Measurements from ENCODE around the gene FGD2.

FGD2 gene

DNA sequence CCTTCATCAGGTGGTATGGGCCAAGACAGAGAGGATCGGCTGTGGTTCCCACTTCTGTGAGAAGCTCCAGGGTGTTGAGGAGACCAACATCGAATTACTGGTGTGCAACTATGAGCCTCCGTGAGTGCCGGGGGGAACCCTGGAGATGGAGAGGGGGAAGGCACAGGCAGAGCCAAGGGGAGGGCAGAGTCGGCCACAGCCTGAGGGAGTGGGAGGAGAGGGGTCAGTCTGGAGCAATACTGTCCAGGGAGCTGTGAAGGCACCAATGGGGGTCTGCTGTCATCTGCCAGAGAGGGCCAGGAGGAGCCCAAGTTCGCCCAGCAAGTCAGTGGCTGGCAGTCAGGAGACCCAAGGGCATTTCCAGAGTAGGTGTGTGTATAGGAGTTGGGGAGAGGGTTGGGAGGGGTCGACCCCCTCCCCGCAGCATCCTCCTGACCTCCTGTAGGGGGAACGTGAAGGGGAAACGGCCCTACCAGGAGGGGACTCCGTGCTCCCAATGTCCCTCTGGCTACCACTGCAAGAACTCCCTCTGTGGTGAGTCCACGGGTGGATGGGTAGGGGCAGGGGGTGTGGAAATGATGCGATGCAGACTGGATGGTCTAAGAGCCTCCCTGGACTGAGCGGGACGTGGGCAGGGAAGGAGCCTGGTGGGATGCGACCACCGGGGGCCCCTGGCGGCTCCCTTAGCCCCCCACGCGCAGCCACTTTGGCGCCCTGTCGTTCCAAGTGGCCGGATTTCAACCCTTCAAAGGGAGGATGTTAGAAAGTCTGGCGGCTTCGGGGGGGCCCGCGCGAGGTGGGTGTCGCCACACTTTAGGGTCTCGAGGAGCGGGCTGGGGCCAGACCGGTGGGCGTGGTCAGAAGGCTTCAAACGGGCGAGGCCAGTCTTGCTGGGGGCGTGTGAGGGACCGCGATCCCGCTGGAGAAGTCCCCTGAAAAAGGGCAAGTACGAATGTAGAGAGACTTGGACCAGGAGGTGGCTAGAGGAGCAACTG lies 43.7 kb upstream of the FGD2 start:
- in situ Hi-C loops (cut with HindIII; ENCODE audit: low sequenced_read_pairs): no loop called here
- H3K4me3 ChIP-seq (ENCODE audit: low read depth, low read length): no peak overlapping the region
- no peak for DNase-seq (ENCODE audit: low read depth, low spot score)
- TF ChIP-seq, protein P1, sequence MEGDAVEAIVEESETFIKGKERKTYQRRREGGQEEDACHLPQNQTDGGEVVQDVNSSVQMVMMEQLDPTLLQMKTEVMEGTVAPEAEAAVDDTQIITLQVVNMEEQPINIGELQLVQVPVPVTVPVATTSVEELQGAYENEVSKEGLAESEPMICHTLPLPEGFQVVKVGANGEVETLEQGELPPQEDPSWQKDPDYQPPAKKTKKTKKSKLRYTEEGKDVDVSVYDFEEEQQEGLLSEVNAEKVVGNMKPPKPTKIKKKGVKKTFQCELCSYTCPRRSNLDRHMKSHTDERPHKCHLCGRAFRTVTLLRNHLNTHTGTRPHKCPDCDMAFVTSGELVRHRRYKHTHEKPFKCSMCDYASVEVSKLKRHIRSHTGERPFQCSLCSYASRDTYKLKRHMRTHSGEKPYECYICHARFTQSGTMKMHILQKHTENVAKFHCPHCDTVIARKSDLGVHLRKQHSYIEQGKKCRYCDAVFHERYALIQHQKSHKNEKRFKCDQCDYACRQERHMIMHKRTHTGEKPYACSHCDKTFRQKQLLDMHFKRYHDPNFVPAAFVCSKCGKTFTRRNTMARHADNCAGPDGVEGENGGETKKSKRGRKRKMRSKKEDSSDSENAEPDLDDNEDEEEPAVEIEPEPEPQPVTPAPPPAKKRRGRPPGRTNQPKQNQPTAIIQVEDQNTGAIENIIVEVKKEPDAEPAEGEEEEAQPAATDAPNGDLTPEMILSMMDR (IDR thresholded peaks at IDR 0.05; ENCODE audit: low read depth, low read length): no peak

DNA sequence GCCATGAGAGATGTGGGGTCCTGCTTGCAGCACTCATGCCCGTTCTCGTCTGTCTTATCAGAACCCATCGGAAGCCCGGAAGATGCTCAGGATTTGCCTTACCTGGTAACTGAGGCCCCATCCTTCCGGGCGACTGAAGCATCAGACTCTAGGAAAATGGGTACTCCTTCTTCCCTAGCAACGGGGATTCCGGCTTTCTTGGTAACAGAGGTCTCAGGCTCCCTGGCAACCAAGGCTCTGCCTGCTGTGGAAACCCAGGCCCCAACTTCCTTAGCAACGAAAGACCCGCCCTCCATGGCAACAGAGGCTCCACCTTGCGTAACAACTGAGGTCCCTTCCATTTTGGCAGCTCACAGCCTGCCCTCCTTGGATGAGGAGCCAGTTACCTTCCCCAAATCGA lies 42.6 kb upstream of the FGD2 start:
- in situ Hi-C loops (cut with HindIII; ENCODE audit: low sequenced_read_pairs): no loop called here
- DNase-seq (ENCODE audit: low read depth, low spot score): no peak
- H3K4me3 ChIP-seq (ENCODE audit: low read depth, low read length): no peak overlapping the region
- TF ChIP-seq, protein P1 (IDR thresholded peaks at IDR 0.05; ENCODE audit: low read depth, low read length): no peak

DNA sequence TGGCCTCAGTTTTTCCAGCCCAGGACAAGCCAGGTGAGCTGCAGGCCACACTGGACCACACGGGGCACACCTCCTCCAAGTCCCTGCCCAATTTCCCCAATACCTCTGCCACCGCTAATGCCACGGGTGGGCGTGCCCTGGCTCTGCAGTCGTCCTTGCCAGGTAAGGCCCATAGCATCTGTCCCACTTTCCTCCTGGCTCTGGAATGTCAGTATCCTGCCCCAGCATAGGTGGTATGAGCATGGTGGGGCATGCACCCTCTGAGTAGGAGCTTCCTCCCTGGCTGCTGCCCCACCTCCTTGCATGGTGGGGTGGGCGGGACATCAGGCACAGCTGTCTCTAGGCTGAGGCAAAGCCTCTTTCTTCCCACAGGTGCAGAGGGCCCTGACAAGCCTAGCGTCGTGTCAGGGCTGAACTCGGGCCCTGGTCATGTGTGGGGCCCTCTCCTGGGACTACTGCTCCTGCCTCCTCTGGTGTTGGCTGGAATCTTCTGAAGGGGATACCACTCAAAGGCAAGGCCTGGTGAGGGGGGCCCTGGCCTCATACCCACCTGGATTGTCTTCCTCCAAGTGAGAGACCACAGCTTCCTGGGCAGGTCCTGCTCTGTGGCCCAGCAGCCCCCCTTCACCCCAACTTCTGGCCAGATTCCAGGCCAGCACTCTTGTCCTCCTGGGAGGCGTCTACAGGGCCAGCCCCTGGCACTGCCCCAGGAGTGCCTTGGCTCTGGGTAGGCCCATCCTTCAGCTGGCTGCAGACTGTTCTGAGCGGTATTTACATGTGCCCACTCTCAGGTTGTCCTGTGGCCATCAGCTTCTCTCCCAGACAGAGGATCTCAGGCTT lies 41.8 kb upstream of the FGD2 start:
- TF ChIP-seq, protein P1 (IDR thresholded peaks at IDR 0.05; ENCODE audit: low read depth, low read length): no peak
- no peak for DNase-seq (ENCODE audit: low read depth, low spot score)
- in situ Hi-C loops (cut with HindIII; ENCODE audit: low sequenced_read_pairs): no loop called here
- H3K4me3 ChIP-seq (ENCODE audit: low read depth, low read length): no peak overlapping the region

DNA sequence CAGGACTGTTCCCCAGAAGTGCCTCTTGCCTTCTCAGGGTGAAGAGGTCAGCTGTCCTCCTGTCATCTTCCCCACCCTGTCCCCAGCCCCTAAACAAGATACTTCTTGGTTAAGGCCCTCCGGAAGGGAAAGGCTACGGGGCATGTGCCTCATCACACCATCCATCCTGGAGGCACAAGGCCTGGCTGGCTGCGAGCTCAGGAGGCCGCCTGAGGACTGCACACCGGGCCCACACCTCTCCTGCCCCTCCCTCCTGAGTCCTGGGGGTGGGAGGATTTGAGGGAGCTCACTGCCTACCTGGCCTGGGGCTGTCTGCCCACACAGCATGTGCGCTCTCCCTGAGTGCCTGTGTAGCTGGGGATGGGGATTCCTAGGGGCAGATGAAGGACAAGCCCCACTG lies 41.1 kb upstream of the FGD2 start:
- in situ Hi-C loops (cut with HindIII; ENCODE audit: low sequenced_read_pairs): no loop called here

DNA sequence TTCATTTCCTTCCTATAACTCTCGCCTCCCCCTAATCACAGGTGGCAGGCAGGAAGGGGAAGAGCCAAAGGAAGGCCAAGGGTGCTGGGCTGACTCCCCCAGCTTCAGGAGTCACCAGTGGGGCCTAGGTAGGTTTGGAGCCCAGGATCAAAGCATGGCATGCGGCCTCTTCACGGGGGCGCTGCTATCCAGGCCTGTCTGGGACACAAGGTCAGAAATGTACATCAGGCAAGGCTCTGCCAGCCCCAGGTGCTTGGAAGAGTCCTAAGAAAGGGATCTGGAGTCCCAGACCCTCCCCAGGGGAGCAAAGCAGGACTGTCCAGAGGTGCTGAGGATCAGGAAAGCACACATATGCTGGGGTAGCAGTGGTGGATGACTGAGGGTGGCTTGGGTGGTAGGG lies 40.5 kb upstream of the FGD2 start:
- TF ChIP-seq, protein P1 (IDR thresholded peaks at IDR 0.05; ENCODE audit: low read depth, low read length): no peak
- H3K4me3 ChIP-seq (ENCODE audit: low read depth, low read length): no peak overlapping the region
- in situ Hi-C loops (cut with HindIII; ENCODE audit: low sequenced_read_pairs): no loop called here
- DNase-seq (ENCODE audit: low read depth, low spot score): no peak

More for the DNA sequence above, 41.1 kb upstream of the FGD2 start:
- no peak overlapping the region for H3K4me3 ChIP-seq (ENCODE audit: low read depth, low read length)
- no peak for DNase-seq (ENCODE audit: low read depth, low spot score)
- TF ChIP-seq, protein P1 (IDR thresholded peaks at IDR 0.05; ENCODE audit: low read depth, low read length): no peak

DNA sequence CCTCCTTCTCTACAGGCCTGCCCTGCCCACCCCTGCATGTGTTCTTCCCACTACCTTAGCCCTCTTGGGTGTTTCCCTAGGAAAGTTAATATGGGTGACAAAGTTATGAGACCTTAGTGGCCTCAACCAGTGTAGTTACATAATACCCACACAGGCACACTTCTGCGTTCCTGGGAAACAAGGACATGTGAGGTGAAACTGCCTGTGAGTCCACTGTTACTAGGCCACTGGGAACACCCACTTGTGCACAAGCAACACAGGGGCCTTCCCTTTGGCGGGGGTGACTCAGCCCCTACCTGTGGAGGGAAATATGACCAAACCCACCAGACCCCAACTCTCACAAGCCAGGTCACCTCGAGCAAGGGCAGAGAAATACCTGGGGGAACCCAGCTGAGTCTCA lies 38.2 kb upstream of the FGD2 start:
- TF ChIP-seq, protein P1 (IDR thresholded peaks at IDR 0.05; ENCODE audit: low read depth, low read length): no peak
- no peak overlapping the region for H3K4me3 ChIP-seq (ENCODE audit: low read depth, low read length)
- in situ Hi-C loops (cut with HindIII; ENCODE audit: low sequenced_read_pairs): no loop called here
- DNase-seq (ENCODE audit: low read depth, low spot score): no peak
